Measurements from ENCODE around the gene NTSR1. TPM values are rescaled to one million over a fixed set of nuclear protein-coding genes. Genes with fewer than 3 reads are reported as not detected.

NTSR1 gene
- total and polyA plus RNA-seq, 2 experiments from 2014 or later: 0.15 to 1.4 TPM

DNA sequence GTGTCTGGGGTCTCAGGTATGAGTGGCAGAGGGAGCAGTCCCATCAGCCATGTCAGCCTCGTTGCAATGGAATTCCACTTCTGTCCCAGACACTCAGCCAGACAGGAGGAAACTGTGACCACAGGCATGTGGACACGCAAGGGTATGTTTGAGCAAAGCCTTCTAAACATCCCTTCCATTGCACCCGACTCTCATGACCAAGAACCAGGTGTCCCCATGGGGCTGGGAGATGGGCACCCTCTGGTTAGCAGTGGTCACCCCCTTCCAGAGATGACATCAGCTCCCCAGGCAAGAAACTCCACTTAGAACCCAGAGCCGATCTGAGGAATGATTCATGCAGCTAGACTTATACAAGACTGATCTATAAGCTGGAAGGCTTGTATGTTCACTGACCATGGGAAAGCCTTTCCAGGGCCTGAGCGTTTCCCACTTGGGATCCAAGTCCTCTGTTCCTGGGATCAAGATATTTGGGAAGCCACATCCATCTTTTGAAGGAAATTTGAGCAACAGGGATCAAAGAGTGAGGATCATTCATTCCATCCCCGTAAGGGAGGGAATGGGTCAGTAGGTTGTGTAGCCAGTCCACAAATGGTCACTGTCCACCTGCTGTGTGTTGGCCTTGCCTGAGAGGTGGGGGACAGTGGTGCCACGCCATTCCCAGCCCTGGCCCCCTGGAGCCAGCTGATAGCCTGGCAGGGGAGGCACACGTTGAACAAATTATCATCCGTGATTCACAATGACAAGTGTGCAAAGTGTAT is 83.7 kb downstream of the NTSR1 start:
- Mint-ChIP-seq H3K4me3 (no peak overlapping the region; the same call in 2 of the 3 replicates), H3K36me3 (ENCODE audit: low read depth) (no peaks in the 10 kb centered on the region), H3K27me3 (ENCODE audit: insufficient read depth, low read depth, poor library complexity) (peaks cover 31% of the 10 kb centered on the region), H3K9me3 (no peaks in the 10 kb centered on the region), H3K4me1 (peaks cover 10% of the 10 kb centered on the region), H3K27ac (no peak overlapping the region)
- Histone ChIP-seq H3K36me3 (ENCODE audit: insufficient read depth) (no peaks in the 10 kb centered on the region), H3K4me3 (no peak overlapping the region), H3K9me2 (ENCODE audit: insufficient read depth) (no peaks in the 10 kb centered on the region), H3K4me2 (no peak overlapping the region), H3K27ac (ENCODE audit: low read depth) (no peak overlapping the region), H3K27me3 (ENCODE audit: insufficient read depth) (peaks cover 17% of the 10 kb centered on the region), H3F3A (replicated peaks; ENCODE audit: low read depth) (peaks cover 9% of the 10 kb centered on the region; the same call in 1 of the 2 replicates), H2AFZ (no peak overlapping the region), H3K4me1 (ENCODE audit: insufficient read depth) (peaks cover 4% of the 10 kb centered on the region; the same call in 1 of the 2 replicates), H3K79me2 (replicated peaks; ENCODE audit: insufficient read depth) (no peaks in the 10 kb centered on the region), H4K20me1 (replicated peaks; ENCODE audit: insufficient read depth) (no peaks in the 10 kb centered on the region)
- TF ChIP-seq ZNF114 (CRISPR knock-in tag; IDR thresholded peaks at IDR 0.05) (no peak), CREB1 (CRISPR knock-in tag; IDR thresholded peaks at IDR 0.05; ENCODE audit: low read depth) (no peak), EZH2phosphoT487 (IDR thresholded peaks at IDR 0.05; ENCODE audit: unreplicated experiment) (no peak), STAT1 (IDR thresholded peaks at IDR 0.05; ENCODE audit: unreplicated experiment) (no peak), JUNB (IDR thresholded peaks at IDR 0.05; ENCODE audit: unreplicated experiment) (no peak), NANOG (IDR thresholded peaks at IDR 0.05; ENCODE audit: borderline replicate concordance) (no peak)
- TF ChIP-seq, protein P1, sequence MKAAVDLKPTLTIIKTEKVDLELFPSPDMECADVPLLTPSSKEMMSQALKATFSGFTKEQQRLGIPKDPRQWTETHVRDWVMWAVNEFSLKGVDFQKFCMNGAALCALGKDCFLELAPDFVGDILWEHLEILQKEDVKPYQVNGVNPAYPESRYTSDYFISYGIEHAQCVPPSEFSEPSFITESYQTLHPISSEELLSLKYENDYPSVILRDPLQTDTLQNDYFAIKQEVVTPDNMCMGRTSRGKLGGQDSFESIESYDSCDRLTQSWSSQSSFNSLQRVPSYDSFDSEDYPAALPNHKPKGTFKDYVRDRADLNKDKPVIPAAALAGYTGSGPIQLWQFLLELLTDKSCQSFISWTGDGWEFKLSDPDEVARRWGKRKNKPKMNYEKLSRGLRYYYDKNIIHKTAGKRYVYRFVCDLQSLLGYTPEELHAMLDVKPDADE (IDR thresholded peaks at IDR 0.05): no peak
- TF ChIP-seq, protein P2, sequence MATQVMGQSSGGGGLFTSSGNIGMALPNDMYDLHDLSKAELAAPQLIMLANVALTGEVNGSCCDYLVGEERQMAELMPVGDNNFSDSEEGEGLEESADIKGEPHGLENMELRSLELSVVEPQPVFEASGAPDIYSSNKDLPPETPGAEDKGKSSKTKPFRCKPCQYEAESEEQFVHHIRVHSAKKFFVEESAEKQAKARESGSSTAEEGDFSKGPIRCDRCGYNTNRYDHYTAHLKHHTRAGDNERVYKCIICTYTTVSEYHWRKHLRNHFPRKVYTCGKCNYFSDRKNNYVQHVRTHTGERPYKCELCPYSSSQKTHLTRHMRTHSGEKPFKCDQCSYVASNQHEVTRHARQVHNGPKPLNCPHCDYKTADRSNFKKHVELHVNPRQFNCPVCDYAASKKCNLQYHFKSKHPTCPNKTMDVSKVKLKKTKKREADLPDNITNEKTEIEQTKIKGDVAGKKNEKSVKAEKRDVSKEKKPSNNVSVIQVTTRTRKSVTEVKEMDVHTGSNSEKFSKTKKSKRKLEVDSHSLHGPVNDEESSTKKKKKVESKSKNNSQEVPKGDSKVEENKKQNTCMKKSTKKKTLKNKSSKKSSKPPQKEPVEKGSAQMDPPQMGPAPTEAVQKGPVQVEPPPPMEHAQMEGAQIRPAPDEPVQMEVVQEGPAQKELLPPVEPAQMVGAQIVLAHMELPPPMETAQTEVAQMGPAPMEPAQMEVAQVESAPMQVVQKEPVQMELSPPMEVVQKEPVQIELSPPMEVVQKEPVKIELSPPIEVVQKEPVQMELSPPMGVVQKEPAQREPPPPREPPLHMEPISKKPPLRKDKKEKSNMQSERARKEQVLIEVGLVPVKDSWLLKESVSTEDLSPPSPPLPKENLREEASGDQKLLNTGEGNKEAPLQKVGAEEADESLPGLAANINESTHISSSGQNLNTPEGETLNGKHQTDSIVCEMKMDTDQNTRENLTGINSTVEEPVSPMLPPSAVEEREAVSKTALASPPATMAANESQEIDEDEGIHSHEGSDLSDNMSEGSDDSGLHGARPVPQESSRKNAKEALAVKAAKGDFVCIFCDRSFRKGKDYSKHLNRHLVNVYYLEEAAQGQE (IDR thresholded peaks at IDR 0.05; ENCODE audit: unreplicated experiment): no peak
- TF ChIP-seq, protein P3, sequence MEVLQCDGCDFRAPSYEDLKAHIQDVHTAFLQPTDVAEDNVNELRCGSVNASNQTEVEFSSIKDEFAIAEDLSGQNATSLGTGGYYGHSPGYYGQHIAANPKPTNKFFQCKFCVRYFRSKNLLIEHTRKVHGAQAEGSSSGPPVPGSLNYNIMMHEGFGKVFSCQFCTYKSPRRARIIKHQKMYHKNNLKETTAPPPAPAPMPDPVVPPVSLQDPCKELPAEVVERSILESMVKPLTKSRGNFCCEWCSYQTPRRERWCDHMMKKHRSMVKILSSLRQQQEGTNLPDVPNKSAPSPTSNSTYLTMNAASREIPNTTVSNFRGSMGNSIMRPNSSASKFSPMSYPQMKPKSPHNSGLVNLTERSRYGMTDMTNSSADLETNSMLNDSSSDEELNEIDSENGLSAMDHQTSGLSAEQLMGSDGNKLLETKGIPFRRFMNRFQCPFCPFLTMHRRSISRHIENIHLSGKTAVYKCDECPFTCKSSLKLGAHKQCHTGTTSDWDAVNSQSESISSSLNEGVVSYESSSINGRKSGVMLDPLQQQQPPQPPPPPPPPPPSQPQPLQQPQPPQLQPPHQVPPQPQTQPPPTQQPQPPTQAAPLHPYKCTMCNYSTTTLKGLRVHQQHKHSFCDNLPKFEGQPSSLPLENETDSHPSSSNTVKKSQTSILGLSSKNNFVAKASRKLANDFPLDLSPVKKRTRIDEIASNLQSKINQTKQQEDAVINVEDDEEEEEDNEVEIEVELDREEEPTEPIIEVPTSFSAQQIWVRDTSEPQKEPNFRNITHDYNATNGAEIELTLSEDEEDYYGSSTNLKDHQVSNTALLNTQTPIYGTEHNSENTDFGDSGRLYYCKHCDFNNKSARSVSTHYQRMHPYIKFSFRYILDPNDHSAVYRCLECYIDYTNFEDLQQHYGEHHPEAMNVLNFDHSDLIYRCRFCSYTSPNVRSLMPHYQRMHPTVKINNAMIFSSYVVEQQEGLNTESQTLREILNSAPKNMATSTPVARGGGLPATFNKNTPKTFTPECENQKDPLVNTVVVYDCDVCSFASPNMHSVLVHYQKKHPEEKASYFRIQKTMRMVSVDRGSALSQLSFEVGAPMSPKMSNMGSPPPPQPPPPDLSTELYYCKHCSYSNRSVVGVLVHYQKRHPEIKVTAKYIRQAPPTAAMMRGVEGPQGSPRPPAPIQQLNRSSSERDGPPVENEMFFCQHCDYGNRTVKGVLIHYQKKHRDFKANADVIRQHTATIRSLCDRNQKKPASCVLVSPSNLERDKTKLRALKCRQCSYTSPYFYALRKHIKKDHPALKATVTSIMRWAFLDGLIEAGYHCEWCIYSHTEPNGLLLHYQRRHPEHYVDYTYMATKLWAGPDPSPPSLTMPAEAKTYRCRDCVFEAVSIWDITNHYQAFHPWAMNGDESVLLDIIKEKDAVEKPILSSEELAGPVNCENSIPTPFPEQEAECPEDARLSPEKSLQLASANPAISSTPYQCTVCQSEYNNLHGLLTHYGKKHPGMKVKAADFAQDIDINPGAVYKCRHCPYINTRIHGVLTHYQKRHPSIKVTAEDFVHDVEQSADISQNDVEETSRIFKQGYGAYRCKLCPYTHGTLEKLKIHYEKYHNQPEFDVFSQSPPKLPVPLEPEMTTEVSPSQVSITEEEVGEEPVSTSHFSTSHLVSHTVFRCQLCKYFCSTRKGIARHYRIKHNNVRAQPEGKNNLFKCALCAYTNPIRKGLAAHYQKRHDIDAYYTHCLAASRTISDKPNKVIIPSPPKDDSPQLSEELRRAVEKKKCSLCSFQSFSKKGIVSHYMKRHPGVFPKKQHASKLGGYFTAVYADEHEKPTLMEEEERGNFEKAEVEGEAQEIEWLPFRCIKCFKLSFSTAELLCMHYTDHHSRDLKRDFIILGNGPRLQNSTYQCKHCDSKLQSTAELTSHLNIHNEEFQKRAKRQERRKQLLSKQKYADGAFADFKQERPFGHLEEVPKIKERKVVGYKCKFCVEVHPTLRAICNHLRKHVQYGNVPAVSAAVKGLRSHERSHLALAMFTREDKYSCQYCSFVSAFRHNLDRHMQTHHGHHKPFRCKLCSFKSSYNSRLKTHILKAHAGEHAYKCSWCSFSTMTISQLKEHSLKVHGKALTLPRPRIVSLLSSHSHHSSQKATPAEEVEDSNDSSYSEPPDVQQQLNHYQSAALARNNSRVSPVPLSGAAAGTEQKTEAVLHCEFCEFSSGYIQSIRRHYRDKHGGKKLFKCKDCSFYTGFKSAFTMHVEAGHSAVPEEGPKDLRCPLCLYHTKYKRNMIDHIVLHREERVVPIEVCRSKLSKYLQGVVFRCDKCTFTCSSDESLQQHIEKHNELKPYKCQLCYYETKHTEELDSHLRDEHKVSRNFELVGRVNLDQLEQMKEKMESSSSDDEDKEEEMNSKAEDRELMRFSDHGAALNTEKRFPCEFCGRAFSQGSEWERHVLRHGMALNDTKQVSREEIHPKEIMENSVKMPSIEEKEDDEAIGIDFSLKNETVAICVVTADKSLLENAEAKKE (CRISPR knock-in tag; IDR thresholded peaks at IDR 0.05): no peak
- TF ChIP-seq, protein P4, sequence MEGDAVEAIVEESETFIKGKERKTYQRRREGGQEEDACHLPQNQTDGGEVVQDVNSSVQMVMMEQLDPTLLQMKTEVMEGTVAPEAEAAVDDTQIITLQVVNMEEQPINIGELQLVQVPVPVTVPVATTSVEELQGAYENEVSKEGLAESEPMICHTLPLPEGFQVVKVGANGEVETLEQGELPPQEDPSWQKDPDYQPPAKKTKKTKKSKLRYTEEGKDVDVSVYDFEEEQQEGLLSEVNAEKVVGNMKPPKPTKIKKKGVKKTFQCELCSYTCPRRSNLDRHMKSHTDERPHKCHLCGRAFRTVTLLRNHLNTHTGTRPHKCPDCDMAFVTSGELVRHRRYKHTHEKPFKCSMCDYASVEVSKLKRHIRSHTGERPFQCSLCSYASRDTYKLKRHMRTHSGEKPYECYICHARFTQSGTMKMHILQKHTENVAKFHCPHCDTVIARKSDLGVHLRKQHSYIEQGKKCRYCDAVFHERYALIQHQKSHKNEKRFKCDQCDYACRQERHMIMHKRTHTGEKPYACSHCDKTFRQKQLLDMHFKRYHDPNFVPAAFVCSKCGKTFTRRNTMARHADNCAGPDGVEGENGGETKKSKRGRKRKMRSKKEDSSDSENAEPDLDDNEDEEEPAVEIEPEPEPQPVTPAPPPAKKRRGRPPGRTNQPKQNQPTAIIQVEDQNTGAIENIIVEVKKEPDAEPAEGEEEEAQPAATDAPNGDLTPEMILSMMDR (conservative IDR thresholded peaks at IDR 0.05; ENCODE audit: low read depth in 2 of 2): no peak
- DNase-seq (ENCODE audit: low spot score) (no peak), ATAC-seq (no peak)

Measured in GM23338 (cell line).